Adrenal gland (tissue), 12 donors: ENCODE measurements around the gene PCDHA5. TPM values are rescaled to one million over a fixed set of nuclear protein-coding genes. Genes with fewer than 3 reads are reported as not detected.
"Not testable (repeated sequence)": the region's sequence is repeated elsewhere in the genome, so short reads cannot be mapped to it uniquely, and the experiment has no call there.

Experiments used
- DNase-seq, 7 donors: peaks; one replicate each; pipeline ENCODE4 v3.0.0-alpha.2; 2019 to 2020
- H3K27ac ChIP-seq, 5 donors: fragments of 200-600 bp; sonication (generic) in 4 of 5; 1 replicate in 3 of 5; 2 replicates in 2 of 5; pipeline versions ENCODE4 v1.5.1 to v1.8.0; 2016 to 2020; ENCODE audit warnings: mild to moderate bottlenecking in 1 of 5
- H3K27me3 ChIP-seq: fragments of 200-600 bp; 2 replicates; pipeline ENCODE4 v1.8.0; 2021
- H3K36me3 ChIP-seq, 2 donors: fragments of 200-600 bp; replicated peaks in 1 of 2; 1 replicate in 1 of 2; 2 replicates in 1 of 2; pipeline versions ENCODE4 v1.5.1 to v1.8.0; 2018 to 2022
- H3K4me1 ChIP-seq, 2 donors: fragments of 200-600 bp; replicated peaks in 1 of 2; 1 replicate in 1 of 2; 2 replicates in 1 of 2; pipeline versions ENCODE4 v1.5.1 to v1.8.0; 2018 to 2021
- H3K4me3 ChIP-seq, 4 donors: fragments of 200-600 bp; sonication (generic) in 3 of 4; one replicate each; pipeline ENCODE4 v1.5.1; 2016 to 2018
- H3K9me3 ChIP-seq, 3 donors: fragments of 200-600 bp; sonication (generic) in 1 of 3; replicated peaks in 1 of 3; 1 replicate in 2 of 3; 2 replicates in 1 of 3; pipeline versions ENCODE4 v1.5.1 to v1.8.0; 2016 to 2021
- CTCF ChIP-seq, 6 experiments: fragments of 450-650 bp in 4 of 6; fragments of 200-600 bp in 2 of 6; sonication (generic) in 1 of 6; IDR thresholded peaks; 1 replicate in 5 of 6; 2 replicates in 1 of 6; pipeline versions ENCODE4 v1.5.1 to v1.8.0; 2016 to 2021; ENCODE audit warnings: antibody characterized with exemption in 6 of 6, mild to moderate bottlenecking in 2 of 6, moderate library complexity in 1 of 6
- POLR2A ChIP-seq, 2 donors: fragments of 450-650 bp; IDR thresholded peaks; one replicate each; pipeline ENCODE4 v1.6.1; 2017; ENCODE audit warnings: antibody characterized with exemption in 2 of 2, mild to moderate bottlenecking in 2 of 2, moderate library complexity in 1 of 2
- WGBS, 4 donors: extraction: QIAGEN DNeasy Blood & Tissue Kit in 2 of 4; methylation state at CpG; one replicate each; pipeline versions ENCODE4 v1.1.5 to v1.1.7; 2013 to 2017; 5-methylcytosine and 5-hydroxymethylcytosine counted together
- intact Hi-C, 2 donors: fragments of 100-400 bp; cut with DNase I; formaldehyde crosslinking; loops; one replicate each; pipeline versions ENCODE4 v1.14.1 to v1.15.0; 2022 to 2023
- polyA plus RNA-seq, 3 donors: library from polyadenylated mRNA; stranded (reverse); fragments of 200-250 nt in 2 of 3; fragments of 350-450 nt in 1 of 3; fragmentation: Illumina TruSeq in 1 of 3; extraction: RNeasy Lipid Tissue Mini Kit (QIAGEN cat#74804) in 1 of 3; gene quantifications; one replicate each; pipeline ENCODE4 v1.2.3, GENCODE V29; 2013 to 2014
- total RNA-seq, 9 donors: library from RNA; depleted of rRNA in 4 of 9; stranded (reverse); fragments of >200 nt in 4 of 9; fragments of 120-200 nt in 1 of 9; fragmentation: NEBNext Ultra II Directional in 1 of 9; extraction: Animal tissue kit (Norgen Biotek cat#: 25700) in 1 of 9; gene quantifications; one replicate each; pipeline versions ENCODE4 v1.1.0 to v1.2.4, GENCODE V29; 2013 to 2023
- donor health status: healthy with polysubstance abuse.
- donor health status: Bipolar disorder and iron deficiency.
- donor health status: DM: yes; HTN: yes; CAD: no.
- donor health status: DM: no; HTN: no; CAD: no.
- donor health status: DM: no; HTN: no; CAD: no.
- donor health status: DM: yes; HTN: yes; CAD: no.

The PCDHA5 gene
- total and polyA plus RNA-seq, 12 donors, result 0.07 to 0.67 (median 0.17) TPM; not detected in 2

GRCh38 chr5:140842798-140843733 is 21.7 kb downstream of the PCDHA5 start:
- H3K4me1 ChIP-seq, result no peaks in the 10 kb centered on the region
- H3K4me3 ChIP-seq, result no peak overlapping the region
- intact Hi-C loops, result no loop called here
- DNase-seq, result no peak
- TF ChIP-seq POLR2A (IDR thresholded peaks at IDR 0.05), result no peak
- no peak for TF ChIP-seq CTCF (IDR thresholded peaks at IDR 0.05)
- H3K36me3 ChIP-seq, result no peaks in the 10 kb centered on the region
- WGBS, 4 donors, result 35 to 49% (median 38%) methylated on average over 7 to 87 of the region's 87 CpGs; no CpG with 5 or more reads in 1 of the 4 donors
- peaks cover under 1% of the 10 kb centered on the region for H3K27me3 ChIP-seq
- H3K9me3 ChIP-seq, result peaks cover 0 to 16% (median 0%) of the 10 kb centered on the region in 3 donors
- no peak overlapping the region for H3K27ac ChIP-seq

- H3K27ac ChIP-seq, H3K36me3 ChIP-seq, H3K27me3 ChIP-seq, DNase-seq, H3K4me3 ChIP-seq, intact Hi-C loops, H3K4me1 ChIP-seq: not testable (repeated sequence)
- H3K9me3 ChIP-seq, result peaks cover 0 to 16% (median 0%) of the 10 kb centered on the region in 3 donors
- 12 to 27% (median 15%) methylated on average over 15 to 46 of the region's 48 CpGs; no CpG with 5 or more reads in 1 of the 4 donors for WGBS, 4 donors
Measured at GRCh38 chr5:140848139-140849102, 27.0 kb downstream of the PCDHA5 start, which contains the start of gene PCDHA9. Gene PCDHA9, plus strand, starts transcription at chr5:140848382. Its CDS starts 114 bp downstream, at chr5:140848496.

DNA sequence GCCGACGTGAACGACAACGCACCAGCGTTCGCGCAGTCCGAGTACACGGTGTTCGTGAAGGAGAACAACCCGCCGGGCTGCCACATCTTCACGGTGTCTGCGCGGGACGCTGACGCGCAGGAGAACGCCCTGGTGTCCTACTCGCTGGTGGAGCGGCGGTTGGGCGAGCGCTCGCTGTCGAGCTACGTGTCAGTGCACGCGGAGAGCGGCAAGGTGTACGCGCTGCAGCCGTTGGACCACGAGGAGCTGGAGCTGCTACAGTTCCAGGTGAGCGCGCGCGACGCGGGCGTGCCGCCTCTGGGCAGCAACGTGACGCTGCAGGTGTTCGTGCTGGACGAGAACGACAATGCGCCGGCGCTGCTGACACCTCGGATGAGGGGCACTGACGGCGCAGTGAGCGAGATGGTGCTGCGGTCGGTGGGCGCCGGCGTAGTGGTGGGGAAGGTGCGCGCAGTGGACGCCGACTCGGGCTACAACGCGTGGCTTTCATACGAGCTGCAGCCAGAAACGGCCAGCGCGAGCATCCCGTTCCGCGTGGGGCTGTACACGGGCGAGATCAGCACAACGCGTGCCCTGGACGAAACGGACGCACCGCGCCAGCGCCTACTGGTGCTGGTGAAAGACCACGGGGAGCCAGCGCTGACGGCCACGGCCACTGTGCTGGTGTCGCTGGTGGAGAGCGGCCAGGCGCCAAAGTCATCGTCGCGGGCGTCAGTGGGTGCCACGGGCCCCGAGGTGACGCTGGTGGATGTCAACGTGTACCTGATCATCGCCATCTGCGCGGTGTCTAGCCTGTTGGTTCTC is 28.6 kb downstream of the PCDHA5 start:
- H3K4me1 ChIP-seq, H3K36me3 ChIP-seq, H3K4me3 ChIP-seq, H3K9me3 ChIP-seq, DNase-seq, intact Hi-C loops, H3K27ac ChIP-seq, H3K27me3 ChIP-seq: not testable (repeated sequence)
- WGBS, 4 donors, result 34 to 55% (median 41%) methylated on average over 44 to 101 of the region's 101 CpGs; no CpG with 5 or more reads in 1 of the 4 donors

- no peak within 1 kb of the TSS for H3K27ac ChIP-seq
- WGBS, 4 donors, result 16 to 22% (median 22%) methylated on average over 43 to 44 of the region's 44 CpGs; no CpG with 5 or more reads in 1 of the 4 donors
- no peaks in the 10 kb centered on the region for H3K36me3 ChIP-seq
- H3K4me1 ChIP-seq, result no peaks in the 10 kb centered on the region
- no peak for DNase-seq
- peak within 1 kb of the TSS in 1 of 4 donors; percentile 2 for H3K4me3 ChIP-seq
- H3K27me3 ChIP-seq, result peaks cover 6% of the 10 kb centered on the region
- TF ChIP-seq CTCF (IDR thresholded peaks at IDR 0.05) (peak in 3 of 6 experiments; percentile 16 to 26 (median 25)), POLR2A (IDR thresholded peaks at IDR 0.05) (no peak)
- H3K9me3 ChIP-seq, result peaks cover 0 to 12% (median 0%) of the 10 kb centered on the region in 3 donors
- intact Hi-C loops, result no loop called here
Measured at GRCh38 chr5:140855772-140856674, 34.6 kb downstream of the PCDHA5 start, which contains the start of gene PCDHA10. Gene PCDHA10, plus strand, starts transcription at chr5:140855897. Its CDS starts 152 bp downstream, at chr5:140856049.
